Thoracic aorta (tissue), 2 donors: ENCODE measurements around the gene ESPN. TPM values are rescaled to one million over a fixed set of nuclear protein-coding genes. Genes with fewer than 3 reads are reported as not detected.

Source experiments
- ATAC-seq: fragments of 150-250 bp; one replicate; pipeline ENCODE4 v1.8.0; 2017; ENCODE audit warnings: low read depth; ENCODE audit not compliant: insufficient number of reproducible peaks, low FRiP score
- DNase-seq: peaks from one replicate; pipeline ENCODE4 v3.0.0-alpha.2; 2020; ENCODE audit warnings: low spot score
- H3K27ac ChIP-seq, 2 donors: fragments of 200-600 bp; sonication (generic); 1 replicate in 1 of 2; 2 replicates in 1 of 2; pipeline ENCODE4 v1.5.1; 2016; ENCODE audit warnings: mild to moderate bottlenecking in 2 of 2, moderate library complexity in 2 of 2
- H3K27me3 ChIP-seq: fragments of 200-600 bp; sonication (generic); replicated peaks from 2 replicates; pipeline ENCODE4 v1.6.0; 2016; ENCODE audit warnings: mild to moderate bottlenecking; ENCODE audit not compliant: insufficient read depth
- H3K36me3 ChIP-seq: fragments of 200-600 bp; sonication (generic); one replicate; pipeline ENCODE4 v1.5.1; 2016
- H3K4me1 ChIP-seq, 2 donors: fragments of 200-600 bp; sonication (generic); 1 replicate in 1 of 2; 2 replicates in 1 of 2; pipeline versions ENCODE4 v1.5.1 to v1.6.0; 2016; ENCODE audit warnings: low read depth in 2 of 2, mild to moderate bottlenecking in 1 of 2; ENCODE audit not compliant: control insufficient read depth in 1 of 2
- H3K4me3 ChIP-seq: fragments of 200-600 bp; sonication (generic); 2 replicates; pipeline ENCODE4 v1.5.1; 2016; ENCODE audit warnings: mild to moderate bottlenecking
- H3K9me3 ChIP-seq: fragments of 200-600 bp; sonication (generic); 2 replicates; pipeline ENCODE4 v1.5.1; 2016
- total RNA-seq, 2 donors: library from RNA; depleted of rRNA; stranded (reverse); fragments of >200 nt; gene quantifications; one replicate each; pipeline versions ENCODE4 v1.1.0 to v1.2.3, GENCODE V29; 2016
- TF ChIP-seq, protein P1 (sequence below): fragments of 200-600 bp; sonication (generic); IDR thresholded peaks from one replicate; pipeline ENCODE4 v1.5.1; 2019; ENCODE audit warnings: antibody characterized with exemption

ESPN gene
- total RNA-seq, 2 donors from 2014 or later, result not detected

DNA sequence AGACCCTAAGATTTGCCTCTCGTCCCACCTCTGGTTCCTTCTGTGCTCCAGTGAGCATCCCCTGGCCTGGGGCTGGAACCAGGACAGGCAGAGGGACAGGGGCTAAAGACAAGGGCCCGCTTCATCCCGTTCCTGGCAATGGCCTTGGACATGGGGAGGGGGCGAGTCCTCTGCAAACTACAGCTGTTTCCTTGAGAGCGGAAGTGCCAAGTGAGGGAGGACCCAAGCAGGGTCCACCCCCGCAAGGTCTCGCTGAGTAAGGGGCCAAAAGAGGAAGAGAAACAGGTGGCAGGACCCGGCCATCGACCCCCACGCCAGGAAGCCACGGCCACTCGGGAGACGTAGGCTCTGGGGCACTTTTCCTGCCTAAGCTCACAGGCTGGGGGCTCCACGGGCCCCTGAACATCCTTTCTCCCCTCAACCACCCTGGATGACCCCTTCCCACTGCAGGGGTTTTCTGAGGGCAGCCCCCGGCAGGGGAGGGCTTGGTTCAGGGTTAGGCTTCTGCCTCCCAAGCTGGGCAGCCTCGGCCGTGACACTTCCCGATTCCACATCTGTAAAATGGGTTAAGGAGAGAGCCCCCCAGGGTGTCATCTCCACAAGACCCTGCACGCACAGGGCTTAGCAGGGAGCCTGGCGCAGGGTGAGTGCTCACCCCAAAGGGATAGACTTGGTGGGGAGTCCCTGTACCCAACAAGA is 84.8 kb downstream of the ESPN start:
- H3K36me3 ChIP-seq, result no peaks in the 10 kb centered on the region
- H3K9me3 ChIP-seq, result no peaks in the 10 kb centered on the region
- peaks cover 11 to 22% of the 10 kb centered on the region in 2 donors for H3K4me1 ChIP-seq
- ATAC-seq (no peak), DNase-seq (no peak)
- H3K27ac ChIP-seq, result no peak overlapping the region
- TF ChIP-seq, protein P1, sequence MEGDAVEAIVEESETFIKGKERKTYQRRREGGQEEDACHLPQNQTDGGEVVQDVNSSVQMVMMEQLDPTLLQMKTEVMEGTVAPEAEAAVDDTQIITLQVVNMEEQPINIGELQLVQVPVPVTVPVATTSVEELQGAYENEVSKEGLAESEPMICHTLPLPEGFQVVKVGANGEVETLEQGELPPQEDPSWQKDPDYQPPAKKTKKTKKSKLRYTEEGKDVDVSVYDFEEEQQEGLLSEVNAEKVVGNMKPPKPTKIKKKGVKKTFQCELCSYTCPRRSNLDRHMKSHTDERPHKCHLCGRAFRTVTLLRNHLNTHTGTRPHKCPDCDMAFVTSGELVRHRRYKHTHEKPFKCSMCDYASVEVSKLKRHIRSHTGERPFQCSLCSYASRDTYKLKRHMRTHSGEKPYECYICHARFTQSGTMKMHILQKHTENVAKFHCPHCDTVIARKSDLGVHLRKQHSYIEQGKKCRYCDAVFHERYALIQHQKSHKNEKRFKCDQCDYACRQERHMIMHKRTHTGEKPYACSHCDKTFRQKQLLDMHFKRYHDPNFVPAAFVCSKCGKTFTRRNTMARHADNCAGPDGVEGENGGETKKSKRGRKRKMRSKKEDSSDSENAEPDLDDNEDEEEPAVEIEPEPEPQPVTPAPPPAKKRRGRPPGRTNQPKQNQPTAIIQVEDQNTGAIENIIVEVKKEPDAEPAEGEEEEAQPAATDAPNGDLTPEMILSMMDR, result no peak
- H3K4me3 ChIP-seq, result no peak overlapping the region
- no peaks in the 10 kb centered on the region for H3K27me3 ChIP-seq

DNA sequence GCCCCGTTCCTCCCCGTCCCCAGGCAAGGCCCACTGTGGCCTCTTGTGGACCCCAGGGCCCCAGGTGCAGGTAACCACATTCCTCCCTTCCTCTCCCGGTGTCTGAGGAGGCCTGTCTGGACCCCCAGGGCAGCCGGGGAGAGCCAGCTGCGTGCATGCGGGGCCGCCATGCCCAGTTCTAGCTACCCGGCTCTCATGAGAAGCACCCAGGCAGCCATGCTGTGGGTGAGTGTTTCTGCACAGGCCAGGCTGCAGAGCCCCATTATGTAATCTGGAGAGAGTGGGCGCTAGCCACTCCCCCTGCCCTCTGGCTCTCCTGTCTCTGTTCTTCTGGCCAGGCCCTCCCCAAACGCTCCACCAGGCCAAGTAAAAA is 85.3 kb downstream of the ESPN start:
- Histone ChIP-seq H3K27me3 (no peaks in the 10 kb centered on the region), H3K36me3 (no peaks in the 10 kb centered on the region), H3K4me1 (peaks cover 11 to 22% of the 10 kb centered on the region in 2 donors), H3K9me3 (no peaks in the 10 kb centered on the region), H3K4me3 (no peak overlapping the region), H3K27ac (no peak overlapping the region)
- ATAC-seq (no peak), DNase-seq (no peak)
- TF ChIP-seq, protein P1, result no peak

DNA sequence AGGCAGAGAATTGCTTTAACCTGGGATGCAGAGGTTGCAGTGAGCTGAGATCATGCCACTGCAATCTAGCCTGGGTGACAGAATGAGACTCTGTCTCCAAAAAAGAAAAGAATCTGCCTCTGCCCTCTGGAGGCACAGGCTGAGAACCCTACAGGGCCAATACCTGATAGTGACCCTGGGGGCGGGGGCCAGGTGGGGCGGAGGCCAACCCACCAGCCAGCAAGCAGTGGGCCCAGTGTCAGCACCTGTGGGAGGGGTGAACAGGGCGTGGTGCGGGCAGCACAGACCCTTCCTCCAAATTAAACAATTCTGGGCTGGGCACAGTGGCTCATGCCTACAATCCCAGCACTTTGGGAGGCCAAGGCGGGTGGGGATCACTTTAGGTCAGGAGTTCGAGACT is 85.9 kb downstream of the ESPN start:
- Histone ChIP-seq H3K27ac (no peak overlapping the region), H3K4me3 (no peak overlapping the region), H3K9me3 (no peaks in the 10 kb centered on the region), H3K27me3 (no peaks in the 10 kb centered on the region), H3K4me1 (peaks cover 11 to 22% of the 10 kb centered on the region in 2 donors), H3K36me3 (no peaks in the 10 kb centered on the region)
- TF ChIP-seq, protein P1, result no peak
- ATAC-seq (no peak), DNase-seq (no peak)

Other genes starting within 250 kb of the ESPN start
- gene CHD5, start 244.5 kb upstream of the ESPN start, total RNA-seq, result 1 to 10 TPM; 1.1 to 3.2 TPM
- gene RPL22, start 225.2 kb upstream of the ESPN start, total RNA-seq, result 100 to 1,000 TPM in 1 of 2 donors, 10 to 100 TPM in 1; 80.4 to 130 TPM
- 10 to 100 TPM; 30.5 to 50.1 TPM for gene RNF207, start 218.7 kb upstream of the ESPN start, total RNA-seq
- 10 to 100 TPM; 65.3 to 90.0 TPM for gene ICMT, start 188.8 kb upstream of the ESPN start, total RNA-seq
- gene HES3, start 180.6 kb upstream of the ESPN start, total RNA-seq, result not detected
- gene GPR153, start 163.7 kb upstream of the ESPN start, total RNA-seq, result 1 to 10 TPM; 4.6 to 4.7 TPM
- 10 to 100 TPM; 23.7 to 33.0 TPM for gene ACOT7, start 31.0 kb upstream of the ESPN start, total RNA-seq
- gene HES2, start 4.9 kb upstream of the ESPN start, total RNA-seq, result not detected
- gene TNFRSF25, start 41.4 kb downstream of the ESPN start, total RNA-seq, result 10 to 100 TPM in 1 of 2 donors, 1 to 10 TPM in 1; 9.5 to 48.2 TPM
- 10 to 100 TPM; 23.4 to 32.9 TPM for gene PLEKHG5, start 66.9 kb downstream of the ESPN start, total RNA-seq
- 10 to 100 TPM; 15.3 to 38.9 TPM for gene NOL9, start 129.7 kb downstream of the ESPN start, total RNA-seq
- gene TAS1R1, start 130.5 kb downstream of the ESPN start, total RNA-seq, result under 1 TPM in 1 of 2 donors, not detected in 1; 0.81 TPM
- 10 to 100 TPM; 20.7 to 28.9 TPM for gene ZBTB48, start 155.2 kb downstream of the ESPN start, total RNA-seq
- 100 to 1,000 TPM; 142 to 156 TPM for gene KLHL21, start 178.1 kb downstream of the ESPN start, total RNA-seq
- gene PHF13, start 189.0 kb downstream of the ESPN start, total RNA-seq, result 10 to 100 TPM; 14.6 to 17.7 TPM
- 10 to 100 TPM; 14.1 to 18.7 TPM for gene THAP3, start 200.1 kb downstream of the ESPN start, total RNA-seq